Measurements from ENCODE around the gene ICAM4. TPM values are rescaled to one million over a fixed set of nuclear protein-coding genes. Genes with fewer than 3 reads are reported as not detected.

Gene ICAM4
- total and polyA plus RNA-seq, 2 donors (not counting 3 experiments of a cell fraction or from before 2014, with no cell fraction given) = 0.44 to 0.49 TPM

GRCh38 chr19:10325732-10326131 is 39.0 kb downstream of the ICAM4 start:
- Histone ChIP-seq H3K79me2 (ENCODE audit: control insufficient read depth, insufficient read depth, low read length) (peaks cover 7% of the 10 kb centered on the region), H3K4me2 (ENCODE audit: insufficient read depth, low read length) (no peak overlapping the region), H3K27ac (ENCODE audit: insufficient read depth, low read depth, low read length) (no peak overlapping the region), H3K4me3 (replicated peaks in 1 of 3; ENCODE audit: insufficient read depth in 1 of 3, low read depth in 1 of 3, low read length in 3 of 3) (no peak overlapping the region), H3K9me3 (replicated peaks; ENCODE audit: control insufficient read depth, insufficient read depth, low read length) (no peaks in the 10 kb centered on the region), H3K27me3 (ENCODE audit: control insufficient read depth in 2 of 2, insufficient read depth in 2 of 2, low read length in 2 of 2) (no peaks in the 10 kb centered on the region), H3K36me3 (ENCODE audit: control insufficient read depth in 2 of 2, extremely low read depth in 1 of 2, insufficient read depth in 2 of 2, low read length in 2 of 2) (peaks cover 9 to 55% of the 10 kb centered on the region in 2 experiments), H2AFZ (ENCODE audit: low read depth, low read length) (no peak overlapping the region), H3K9ac (replicated peaks; ENCODE audit: extremely low read depth, insufficient read depth, low read length) (no peak overlapping the region), H3K9me1 (replicated peaks; ENCODE audit: control insufficient read depth, extremely low read depth, insufficient read depth, low read length) (no peaks in the 10 kb centered on the region), H3K4me1 (ENCODE audit: control insufficient read depth, extremely low read depth, insufficient read depth, low read length) (no peaks in the 10 kb centered on the region), H4K20me1 (replicated peaks; ENCODE audit: control insufficient read depth, extremely low read depth, insufficient read depth, low read length) (no peaks in the 10 kb centered on the region)
- TF ChIP-seq GATA2 (IDR thresholded peaks at IDR 0.05; ENCODE audit: insufficient read depth, insufficient read length, low read depth, low read length) (no peak), EZH2 (IDR thresholded peaks at IDR 0.05; ENCODE audit: borderline replicate concordance, low read depth, low read length, severe bottlenecking) (no peak), POLR2A (IDR thresholded peaks at IDR 0.05; ENCODE audit: low read depth, low read length) (no peak), MYC (IDR thresholded peaks at IDR 0.05; ENCODE audit: low read depth, low read length) (no peak), CTCF (IDR thresholded peaks at IDR 0.05; ENCODE audit: extremely low read depth in 1 of 2, insufficient read depth in 1 of 2, low read depth in 1 of 2, low read length in 2 of 2) (no peak), POLR2AphosphoS5 (IDR thresholded peaks at IDR 0.05; ENCODE audit: insufficient read depth, low read depth, low read length) (no peak), JUN (IDR thresholded peaks at IDR 0.05; ENCODE audit: borderline replicate concordance, insufficient read depth, insufficient read length, low read depth) (no peak), FOS (IDR thresholded peaks at IDR 0.05; ENCODE audit: borderline replicate concordance, insufficient read depth, low read length) (no peak), MAX (IDR thresholded peaks at IDR 0.05; ENCODE audit: insufficient read depth, insufficient read length) (no peak)
- FAIRE-seq = no peak
- DNase-seq (ENCODE audit: low read depth, low spot score) = no peak
- ChIA-PET POLR2A (interaction anchor here (0.6 kb wide), 1 partner anchor 46 kb away, joined by 3 read pairs; no protein-coding TSS in a partner anchor), CTCF (no interaction called here)
- no TSS peak for BruUV-seq (replicated peaks)
- intact Hi-C loops (cut with micrococcal nuclease) (no loop called here), dilution Hi-C loops (cut with MboI; ENCODE audit: extremely low pct_ligation_motif_present, low sequenced_read_pairs) (no loop called here)
